HUDEP-2 (cell line): Measurements from ENCODE around the gene STX11.
"Not testable (repeated sequence)": the region's sequence is repeated elsewhere in the genome, so short reads cannot be mapped to it uniquely, and the experiment has no call there.

Source experiments
- DNase-seq, 76 experiments: peaks; one replicate each; lab custom pipeline; 2025; ENCODE audit not compliant: unreplicated experiment in 76 of 76; lab: John Stamatoyannopoulos, UW

Gene STX11

GRCh38 chr6:144170044-144170443 lies 19.7 kb downstream of the STX11 start:
- DNase-seq, result no peak

- peak in 14 of 76 experiments; percentile 10 to 71 (median 30) for DNase-seq
These were observed 21.1 kb downstream of the STX11 start for GRCh38 chr6:144171406-144171805.

- DNase-seq, result no peak
These were observed 23.7 kb downstream of the STX11 start for GRCh38 chr6:144174006-144174405.

DNA sequence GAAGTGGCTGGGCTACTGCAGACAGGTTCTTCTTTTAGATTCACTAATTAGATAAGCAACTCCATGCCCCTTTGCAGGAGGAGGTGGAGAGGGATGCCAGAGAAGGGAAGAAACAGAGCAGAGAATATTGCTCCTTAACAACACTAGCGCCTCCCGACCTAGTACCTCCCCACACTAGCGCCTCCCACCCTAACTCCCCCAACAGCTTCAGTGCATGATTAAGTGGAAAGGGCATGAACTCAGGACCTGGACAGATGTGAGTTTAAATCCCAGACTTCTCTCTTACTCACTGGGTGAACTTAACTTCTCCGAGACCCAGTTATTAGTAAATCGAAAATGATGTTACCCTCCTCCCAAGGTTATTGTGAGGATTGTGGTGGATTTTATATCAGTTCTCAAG lies 25.7 kb downstream of the STX11 start:
- no peak for DNase-seq

GRCh38 chr6:144177726-144178125 lies 27.4 kb downstream of the STX11 start:
- DNase-seq, result no peak

GRCh38 chr6:144178323-144178722 lies 28.0 kb downstream of the STX11 start:
- DNase-seq, result no peak

DNA sequence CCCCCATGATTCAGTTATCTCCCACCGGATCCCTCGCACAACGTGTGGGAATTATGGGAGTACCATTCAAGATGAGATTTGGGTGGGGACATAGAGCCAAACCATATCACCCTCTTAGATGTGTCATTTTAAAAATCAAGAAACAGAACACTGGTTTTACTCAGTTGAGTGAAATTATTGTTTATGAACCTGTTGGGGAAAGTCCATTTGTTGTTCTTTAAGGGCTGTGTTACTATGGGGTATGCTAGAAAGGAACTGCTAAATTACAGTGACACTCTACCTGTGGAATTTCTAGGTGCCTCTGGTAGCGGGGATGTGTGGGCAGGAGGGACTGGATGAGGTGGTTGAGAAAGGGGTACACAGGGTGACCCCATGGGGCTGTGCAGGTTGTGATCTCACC lies 28.9 kb downstream of the STX11 start:
- no peak for DNase-seq

DNA sequence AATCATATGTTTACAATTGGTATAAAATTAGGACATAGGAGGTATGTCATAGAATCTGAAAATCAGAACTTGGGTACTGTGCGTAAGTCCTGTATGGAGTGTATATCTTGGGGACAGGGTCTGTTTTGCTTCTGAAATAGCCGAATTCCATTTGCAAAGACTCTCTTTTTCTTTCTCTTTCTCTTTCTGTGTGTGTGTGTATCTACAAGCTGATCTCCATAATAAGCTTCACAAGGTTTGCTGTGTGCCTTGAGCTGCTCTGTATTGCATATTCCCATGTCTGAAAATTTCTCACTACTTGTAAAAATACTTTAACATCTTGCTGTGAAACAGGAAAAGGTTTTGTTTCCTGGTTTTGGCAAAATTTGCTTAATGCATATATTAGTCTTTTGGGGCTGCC lies 29.5 kb downstream of the STX11 start:
- DNase-seq, result no peak

DNA sequence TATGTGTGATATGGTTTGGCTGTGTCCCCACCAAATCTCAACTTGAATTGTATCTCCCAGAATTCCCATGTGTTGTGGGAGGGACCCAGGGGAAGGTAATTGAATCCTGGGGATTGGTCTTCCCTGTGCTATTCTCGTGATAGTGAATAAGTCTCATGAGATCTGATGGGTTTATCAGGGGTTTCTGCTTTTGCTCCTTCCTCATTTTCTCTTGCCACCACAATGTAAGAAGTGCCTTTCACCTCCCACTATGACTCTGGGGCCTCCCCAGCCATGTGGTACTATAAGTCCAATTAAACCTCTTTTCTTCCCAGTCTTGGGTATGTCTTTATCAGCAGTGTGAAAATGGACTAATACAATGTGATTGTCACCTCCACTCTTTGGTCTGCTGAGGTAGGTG lies 30.0 kb downstream of the STX11 start:
- not testable (repeated sequence) for DNase-seq

- no peak for DNase-seq
These were observed 31.3 kb downstream of the STX11 start for GRCh38 chr6:144181639-144182038.

GRCh38 chr6:144184186-144184585 lies 33.9 kb downstream of the STX11 start:
- DNase-seq, result not testable (repeated sequence)

- DNase-seq, result no peak
These were observed 35.0 kb downstream of the STX11 start for GRCh38 chr6:144185133-144185836.

DNA sequence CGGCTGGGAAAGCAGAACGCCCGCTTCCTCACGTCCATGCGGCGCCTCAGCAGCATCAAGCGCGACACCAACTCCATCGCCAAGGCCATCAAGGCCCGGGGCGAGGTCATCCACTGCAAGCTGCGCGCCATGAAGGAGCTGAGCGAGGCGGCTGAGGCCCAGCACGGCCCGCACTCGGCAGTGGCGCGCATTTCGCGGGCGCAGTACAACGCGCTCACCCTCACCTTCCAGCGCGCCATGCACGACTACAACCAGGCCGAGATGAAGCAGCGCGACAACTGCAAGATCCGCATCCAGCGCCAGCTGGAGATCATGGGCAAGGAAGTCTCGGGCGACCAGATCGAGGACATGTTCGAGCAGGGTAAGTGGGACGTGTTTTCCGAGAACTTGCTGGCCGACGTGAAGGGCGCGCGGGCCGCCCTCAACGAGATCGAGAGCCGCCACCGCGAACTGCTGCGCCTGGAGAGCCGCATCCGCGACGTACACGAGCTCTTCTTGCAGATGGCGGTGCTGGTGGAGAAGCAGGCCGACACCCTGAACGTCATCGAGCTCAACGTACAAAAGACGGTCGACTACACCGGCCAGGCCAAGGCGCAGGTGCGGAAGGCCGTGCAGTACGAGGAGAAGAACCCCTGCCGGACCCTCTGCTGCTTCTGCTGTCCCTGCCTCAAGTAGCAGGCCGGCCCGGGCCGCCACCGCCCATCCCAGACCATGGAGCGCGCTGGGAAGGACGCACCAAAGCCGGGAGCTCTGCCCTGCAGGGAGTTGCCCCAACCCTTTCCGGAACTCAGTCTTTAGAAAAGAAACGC lies 36.7 kb downstream of the STX11 start:
- no peak for DNase-seq

- DNase-seq, result no peak
These were observed 39.0 kb downstream of the STX11 start for GRCh38 chr6:144189351-144189750.

DNA sequence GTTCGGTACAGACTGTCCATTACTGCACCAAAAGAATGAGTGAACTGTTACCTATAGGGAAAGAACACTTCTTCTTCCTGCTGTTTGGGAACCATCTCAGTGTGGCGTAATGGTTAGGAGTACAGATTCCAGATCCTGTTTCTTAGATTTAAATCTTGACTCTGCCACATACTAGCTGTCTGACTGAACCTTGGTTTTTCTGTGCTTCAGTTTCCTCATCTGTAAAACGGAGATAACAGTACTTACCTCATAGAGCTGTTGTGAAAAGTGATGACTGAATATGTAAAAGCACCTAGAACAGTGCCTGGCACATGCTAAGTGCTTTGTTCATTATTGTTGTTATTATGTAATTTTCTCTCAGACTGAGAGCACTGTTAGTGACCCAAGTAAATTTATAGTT lies 39.8 kb downstream of the STX11 start:
- no peak for DNase-seq

DNA sequence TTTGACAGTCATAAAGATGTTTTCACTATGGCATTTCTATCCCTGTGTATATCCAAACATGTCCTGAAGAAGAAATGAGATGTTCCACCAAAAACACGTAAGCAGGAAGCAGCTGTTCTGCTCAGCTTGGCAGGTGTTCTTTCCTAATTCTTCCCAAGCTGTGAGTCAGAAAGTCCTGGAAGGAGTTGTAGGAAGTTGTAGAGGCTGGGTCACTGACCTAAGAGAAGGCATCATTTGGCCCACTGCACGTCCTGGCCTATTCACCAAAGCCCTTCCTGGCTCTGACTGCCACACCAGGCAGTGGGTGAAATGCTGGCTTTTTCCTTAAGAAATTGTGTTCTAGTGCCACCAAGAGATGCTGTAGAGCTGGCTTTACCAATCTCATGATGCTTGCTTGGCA lies 40.3 kb downstream of the STX11 start:
- no peak for DNase-seq

GRCh38 chr6:144193181-144193580 lies 42.9 kb downstream of the STX11 start:
- DNase-seq, result no peak

DNA sequence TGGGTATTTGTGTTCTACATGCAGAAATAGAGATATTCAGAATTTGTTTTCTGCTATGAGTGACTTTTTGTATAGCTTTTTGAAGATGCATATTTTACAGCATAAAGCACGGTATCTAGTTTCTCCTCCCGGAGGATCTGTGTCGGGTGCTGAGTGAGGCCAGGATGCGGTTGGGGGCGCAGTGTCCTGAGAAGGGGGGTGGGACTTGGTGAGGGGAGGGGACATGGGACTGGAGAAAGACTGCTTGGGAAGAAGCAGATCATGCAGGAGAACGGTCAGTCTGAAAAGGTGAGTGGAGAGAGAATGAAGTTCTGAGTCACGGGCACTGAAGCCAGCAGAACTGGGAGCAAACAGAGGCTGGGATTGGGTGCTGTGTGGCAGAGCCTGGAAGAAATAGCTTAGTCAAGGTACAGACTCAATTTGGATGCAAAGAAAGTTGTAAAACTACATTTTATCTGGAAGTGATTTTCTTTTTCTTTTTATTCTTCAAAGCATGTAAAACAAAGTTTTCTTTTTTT lies 44.0 kb downstream of the STX11 start:
- no peak for DNase-seq

- DNase-seq, result no peak
These were observed 45.5 kb downstream of the STX11 start for GRCh38 chr6:144195671-144196270.

GRCh38 chr6:144197919-144198318 lies 47.6 kb downstream of the STX11 start:
- no peak for DNase-seq

DNA sequence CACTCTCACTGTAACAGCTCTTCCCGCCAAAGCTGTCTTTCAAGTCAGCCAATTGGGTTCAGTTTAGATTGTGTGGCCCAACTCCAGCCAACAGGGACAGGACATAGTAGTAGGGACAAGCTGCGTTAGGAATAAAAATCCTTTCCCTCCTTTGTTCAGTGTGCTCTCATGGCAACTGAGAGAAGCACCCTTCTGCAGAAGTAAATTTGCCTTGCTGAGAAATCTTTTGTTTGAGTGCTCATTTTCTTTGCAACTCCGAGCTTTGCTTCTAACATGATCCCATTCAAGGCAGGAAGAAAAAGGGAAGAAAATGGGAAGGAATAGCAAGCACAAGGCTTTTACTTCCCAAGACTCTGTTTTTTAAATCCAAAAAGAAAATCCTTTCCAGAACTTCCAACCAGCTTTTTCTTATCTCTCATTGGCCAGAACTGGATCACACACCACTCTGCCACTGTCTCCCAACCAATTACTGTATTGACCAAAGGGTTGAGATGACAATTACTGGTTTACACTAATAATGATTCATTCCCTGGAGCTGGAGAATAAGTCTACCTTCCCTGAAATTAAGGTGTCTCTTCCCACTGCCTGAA lies 52.7 kb downstream of the STX11 start:
- no peak for DNase-seq
